ENCODE measurements around the gene ACVR1. TPM values are rescaled to one million over a fixed set of nuclear protein-coding genes. Genes with fewer than 3 reads are reported as not detected.

The ACVR1 gene
- total and polyA plus RNA-seq, 4 donors: 7.5 to 38.3 (median 23.4) TPM

DNA sequence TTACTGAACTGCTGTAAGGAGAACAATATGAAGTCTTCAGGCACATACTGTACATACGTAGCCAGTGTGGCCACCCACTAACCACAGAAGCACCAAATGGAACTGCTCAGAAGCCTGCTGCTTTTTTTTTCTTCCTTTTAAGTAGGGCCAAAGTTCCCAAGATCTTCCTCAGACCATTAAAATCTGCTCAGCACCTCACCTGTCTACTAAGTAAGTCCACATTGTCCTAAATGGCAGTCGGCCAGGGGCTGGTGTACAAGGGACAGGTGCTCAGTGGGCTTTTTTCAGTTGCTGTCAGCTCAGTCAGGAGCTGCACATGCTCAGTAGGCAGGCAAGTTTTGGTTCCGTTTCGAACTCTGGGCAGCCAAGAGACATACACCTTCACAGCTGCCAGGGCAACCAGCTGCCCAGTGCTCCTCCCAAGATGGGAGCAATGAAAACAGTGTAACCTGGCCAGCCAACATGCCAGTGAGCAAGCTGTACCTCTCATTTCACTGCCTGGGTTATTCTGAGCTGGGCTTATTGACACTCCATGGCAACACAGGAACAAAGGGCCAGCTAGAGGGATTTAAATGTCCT, 86.1 kb downstream of the ACVR1 start:
- Histone ChIP-seq H3K4me3 (no peak overlapping the region), H3K9me3 (ENCODE audit: control insufficient read depth in 4 of 4, insufficient read depth in 3 of 4, low read length in 3 of 4) (peaks cover 0 to 1% (median 0%) of the 10 kb centered on the region in 4 donors), H3K36me3 (ENCODE audit: control insufficient read depth in 4 of 4, insufficient read depth in 4 of 4, low read length in 4 of 4) (no peaks in the 10 kb centered on the region), H3K4me1 (ENCODE audit: control insufficient read depth in 5 of 5, insufficient read depth in 5 of 5, low read length in 5 of 5) (peaks cover 12 to 48% (median 17%) of the 10 kb centered on the region in 5 donors), H3K27ac (ENCODE audit: low read depth in 1 of 2, low read length in 1 of 2) (peak overlapping the region in 1 of 2 donors; percentile 63), H3K9ac (ENCODE audit: insufficient read depth in 1 of 2, low read length in 2 of 2) (no peak overlapping the region), H3K27me3 (ENCODE audit: control insufficient read depth in 3 of 3, insufficient read depth in 3 of 3, low read length in 2 of 3) (no peaks in the 10 kb centered on the region)
- DNase-seq (peak in 2 of 3 donors; percentile 20 to 40), ATAC-seq (ENCODE audit: insufficient read depth, low FRiP score) (no peak)
- TF ChIP-seq, protein P1, sequence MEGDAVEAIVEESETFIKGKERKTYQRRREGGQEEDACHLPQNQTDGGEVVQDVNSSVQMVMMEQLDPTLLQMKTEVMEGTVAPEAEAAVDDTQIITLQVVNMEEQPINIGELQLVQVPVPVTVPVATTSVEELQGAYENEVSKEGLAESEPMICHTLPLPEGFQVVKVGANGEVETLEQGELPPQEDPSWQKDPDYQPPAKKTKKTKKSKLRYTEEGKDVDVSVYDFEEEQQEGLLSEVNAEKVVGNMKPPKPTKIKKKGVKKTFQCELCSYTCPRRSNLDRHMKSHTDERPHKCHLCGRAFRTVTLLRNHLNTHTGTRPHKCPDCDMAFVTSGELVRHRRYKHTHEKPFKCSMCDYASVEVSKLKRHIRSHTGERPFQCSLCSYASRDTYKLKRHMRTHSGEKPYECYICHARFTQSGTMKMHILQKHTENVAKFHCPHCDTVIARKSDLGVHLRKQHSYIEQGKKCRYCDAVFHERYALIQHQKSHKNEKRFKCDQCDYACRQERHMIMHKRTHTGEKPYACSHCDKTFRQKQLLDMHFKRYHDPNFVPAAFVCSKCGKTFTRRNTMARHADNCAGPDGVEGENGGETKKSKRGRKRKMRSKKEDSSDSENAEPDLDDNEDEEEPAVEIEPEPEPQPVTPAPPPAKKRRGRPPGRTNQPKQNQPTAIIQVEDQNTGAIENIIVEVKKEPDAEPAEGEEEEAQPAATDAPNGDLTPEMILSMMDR (IDR thresholded peaks at IDR 0.05; ENCODE audit: control extremely low read depth, extremely low read depth): no peak
- 74 to 75% methylated on average over 4 of the region's 4 CpGs for WGBS, 2 donors

DNA sequence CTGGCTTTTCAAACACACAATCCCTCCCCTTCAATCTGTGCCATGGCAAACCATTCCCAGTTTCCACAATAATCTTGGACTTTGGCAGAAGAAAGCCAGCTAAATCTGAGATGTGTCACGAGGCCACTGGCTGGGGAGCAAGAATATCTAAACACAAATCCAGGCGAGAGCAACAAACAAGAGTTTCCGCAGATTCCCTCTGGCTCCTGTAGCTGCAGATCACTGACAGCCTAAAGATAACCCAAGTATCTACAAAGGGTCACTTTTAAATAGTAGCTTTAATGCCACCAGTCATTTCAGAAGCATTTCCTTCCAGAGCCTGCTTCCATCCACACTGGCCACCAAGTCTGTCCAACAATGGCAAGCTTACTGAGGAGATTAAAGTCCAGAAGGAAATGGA, 86.9 kb downstream of the ACVR1 start:
- Histone ChIP-seq H3K9me3 (ENCODE audit: control insufficient read depth in 4 of 4, insufficient read depth in 3 of 4, low read length in 3 of 4) (peaks cover 0 to 1% (median 0%) of the 10 kb centered on the region in 4 donors), H3K27ac (ENCODE audit: low read depth in 1 of 2, low read length in 1 of 2) (peak overlapping the region; percentile 9 to 55), H3K4me3 (no peak overlapping the region), H3K36me3 (ENCODE audit: control insufficient read depth in 4 of 4, insufficient read depth in 4 of 4, low read length in 4 of 4) (no peaks in the 10 kb centered on the region), H3K27me3 (ENCODE audit: control insufficient read depth in 3 of 3, insufficient read depth in 3 of 3, low read length in 2 of 3) (no peaks in the 10 kb centered on the region), H3K4me1 (ENCODE audit: control insufficient read depth in 5 of 5, insufficient read depth in 5 of 5, low read length in 5 of 5) (peaks cover 15 to 52% (median 20%) of the 10 kb centered on the region in 5 donors), H3K9ac (ENCODE audit: insufficient read depth in 1 of 2, low read length in 2 of 2) (no peak overlapping the region)
- WGBS, 2 donors: 68 to 73% methylated on average over 3 of the region's 3 CpGs
- no peak for ATAC-seq (ENCODE audit: insufficient read depth, low FRiP score)
- TF ChIP-seq, protein P1 (IDR thresholded peaks at IDR 0.05; ENCODE audit: control extremely low read depth, extremely low read depth): no peak
- peak in 2 of 3 donors; percentile 56 to 70 for DNase-seq

DNA sequence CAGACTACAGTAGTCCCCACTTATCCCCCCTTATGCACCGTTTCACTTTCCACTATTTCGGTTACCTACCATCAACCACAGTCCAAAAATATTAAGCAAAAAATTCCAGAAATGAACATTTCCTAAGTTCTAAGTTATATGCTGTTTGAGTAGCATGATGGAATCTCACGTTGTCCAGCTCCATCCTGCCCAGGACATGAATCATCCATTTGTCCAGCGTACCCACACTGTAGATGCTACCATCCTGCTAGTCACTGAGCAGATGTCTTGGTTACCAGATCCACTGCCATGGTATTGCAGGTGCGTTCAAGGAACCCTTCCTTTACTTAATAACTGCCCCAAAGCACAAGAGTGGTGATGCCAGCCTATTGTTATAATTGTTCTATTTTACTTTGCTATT, 87.9 kb downstream of the ACVR1 start:
- H3K4me1 ChIP-seq (ENCODE audit: control insufficient read depth in 5 of 5, insufficient read depth in 5 of 5, low read length in 5 of 5): peaks cover 15 to 57% (median 20%) of the 10 kb centered on the region in 5 donors
- H3K9ac ChIP-seq (ENCODE audit: insufficient read depth in 1 of 2, low read length in 2 of 2): no peak overlapping the region
- no peak overlapping the region for H3K27ac ChIP-seq (ENCODE audit: low read depth in 1 of 2, low read length in 1 of 2)
- 85 to 93% methylated on average over 5 of the region's 5 CpGs for WGBS, 2 donors
- no peak for ATAC-seq (ENCODE audit: insufficient read depth, low FRiP score)
- peaks cover 0 to 1% (median 0%) of the 10 kb centered on the region in 4 donors for H3K9me3 ChIP-seq (ENCODE audit: control insufficient read depth in 4 of 4, insufficient read depth in 3 of 4, low read length in 3 of 4)
- TF ChIP-seq, protein P1 (IDR thresholded peaks at IDR 0.05; ENCODE audit: control extremely low read depth, extremely low read depth): no peak
- DNase-seq: no peak
- no peak overlapping the region for H3K4me3 ChIP-seq
- no peaks in the 10 kb centered on the region for H3K36me3 ChIP-seq (ENCODE audit: control insufficient read depth in 4 of 4, insufficient read depth in 4 of 4, low read length in 4 of 4)
- no peaks in the 10 kb centered on the region for H3K27me3 ChIP-seq (ENCODE audit: control insufficient read depth in 3 of 3, insufficient read depth in 3 of 3, low read length in 2 of 3)

Data from lung (tissue), 12 donors.